ENCODE measurements around the gene EDEM1. TPM values are rescaled to one million over a fixed set of nuclear protein-coding genes. Genes with fewer than 3 reads are reported as not detected.

EDEM1 gene
- total RNA-seq, 1 experiment from 2014 or later = 22.4 TPM

DNA sequence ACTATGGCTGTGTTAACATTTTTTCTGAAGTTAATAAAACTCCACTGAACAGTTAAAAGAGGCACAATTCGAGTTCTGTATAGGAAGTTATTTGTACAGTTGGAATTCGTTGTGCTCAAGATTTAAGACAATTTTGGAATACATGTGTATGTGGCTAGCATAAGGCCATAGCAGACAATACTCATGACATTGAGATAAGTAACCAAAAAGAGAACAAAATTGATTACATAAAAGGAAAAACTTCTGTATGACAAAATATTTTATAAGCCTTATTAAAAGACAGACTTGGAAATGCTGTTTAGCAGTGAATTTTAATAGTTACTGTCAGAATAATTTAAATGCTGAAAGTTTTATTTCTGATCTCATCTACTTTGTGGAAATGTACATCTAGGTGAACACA is 17.7 kb upstream of the EDEM1 start:
- H3K27ac Mint-ChIP-seq = no peak overlapping the region
- H3K9me3 Mint-ChIP-seq = no peaks in the 10 kb centered on the region
- POLR2A ChIA-PET = no interaction called here
- TF ChIP-seq NR3C1 (CRISPR knock-in tag; conservative IDR thresholded peaks at IDR 0.05; ENCODE audit: low read depth) (no peak), FOXK1 (CRISPR knock-in tag; IDR thresholded peaks at IDR 0.05) (no peak), TP53 (CRISPR knock-in tag; IDR thresholded peaks at IDR 0.05) (no peak), ESRRA (CRISPR knock-in tag; IDR thresholded peaks at IDR 0.05; ENCODE audit: borderline replicate concordance) (no peak), ETV6 (CRISPR knock-in tag; IDR thresholded peaks at IDR 0.05) (no peak), TEAD1 (CRISPR knock-in tag; IDR thresholded peaks at IDR 0.05) (no peak), ZNF671 (CRISPR knock-in tag; IDR thresholded peaks at IDR 0.05) (no peak), KAT7 (CRISPR knock-in tag; IDR thresholded peaks at IDR 0.05; ENCODE audit: borderline replicate concordance) (no peak), TCF7 (CRISPR knock-in tag; IDR thresholded peaks at IDR 0.05; ENCODE audit: low read depth) (no peak), EMX1 (CRISPR knock-in tag; IDR thresholded peaks at IDR 0.05) (no peak)
- TF ChIP-seq, protein P1, sequence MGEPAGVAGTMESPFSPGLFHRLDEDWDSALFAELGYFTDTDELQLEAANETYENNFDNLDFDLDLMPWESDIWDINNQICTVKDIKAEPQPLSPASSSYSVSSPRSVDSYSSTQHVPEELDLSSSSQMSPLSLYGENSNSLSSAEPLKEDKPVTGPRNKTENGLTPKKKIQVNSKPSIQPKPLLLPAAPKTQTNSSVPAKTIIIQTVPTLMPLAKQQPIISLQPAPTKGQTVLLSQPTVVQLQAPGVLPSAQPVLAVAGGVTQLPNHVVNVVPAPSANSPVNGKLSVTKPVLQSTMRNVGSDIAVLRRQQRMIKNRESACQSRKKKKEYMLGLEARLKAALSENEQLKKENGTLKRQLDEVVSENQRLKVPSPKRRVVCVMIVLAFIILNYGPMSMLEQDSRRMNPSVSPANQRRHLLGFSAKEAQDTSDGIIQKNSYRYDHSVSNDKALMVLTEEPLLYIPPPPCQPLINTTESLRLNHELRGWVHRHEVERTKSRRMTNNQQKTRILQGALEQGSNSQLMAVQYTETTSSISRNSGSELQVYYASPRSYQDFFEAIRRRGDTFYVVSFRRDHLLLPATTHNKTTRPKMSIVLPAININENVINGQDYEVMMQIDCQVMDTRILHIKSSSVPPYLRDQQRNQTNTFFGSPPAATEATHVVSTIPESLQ (CRISPR knock-in tag; IDR thresholded peaks at IDR 0.05) = no peak
- TF ChIP-seq, protein P2, sequence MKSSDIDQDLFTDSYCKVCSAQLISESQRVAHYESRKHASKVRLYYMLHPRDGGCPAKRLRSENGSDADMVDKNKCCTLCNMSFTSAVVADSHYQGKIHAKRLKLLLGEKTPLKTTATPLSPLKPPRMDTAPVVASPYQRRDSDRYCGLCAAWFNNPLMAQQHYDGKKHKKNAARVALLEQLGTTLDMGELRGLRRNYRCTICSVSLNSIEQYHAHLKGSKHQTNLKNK (CRISPR knock-in tag; IDR thresholded peaks at IDR 0.05) = no peak
- TF ChIP-seq, protein P3, sequence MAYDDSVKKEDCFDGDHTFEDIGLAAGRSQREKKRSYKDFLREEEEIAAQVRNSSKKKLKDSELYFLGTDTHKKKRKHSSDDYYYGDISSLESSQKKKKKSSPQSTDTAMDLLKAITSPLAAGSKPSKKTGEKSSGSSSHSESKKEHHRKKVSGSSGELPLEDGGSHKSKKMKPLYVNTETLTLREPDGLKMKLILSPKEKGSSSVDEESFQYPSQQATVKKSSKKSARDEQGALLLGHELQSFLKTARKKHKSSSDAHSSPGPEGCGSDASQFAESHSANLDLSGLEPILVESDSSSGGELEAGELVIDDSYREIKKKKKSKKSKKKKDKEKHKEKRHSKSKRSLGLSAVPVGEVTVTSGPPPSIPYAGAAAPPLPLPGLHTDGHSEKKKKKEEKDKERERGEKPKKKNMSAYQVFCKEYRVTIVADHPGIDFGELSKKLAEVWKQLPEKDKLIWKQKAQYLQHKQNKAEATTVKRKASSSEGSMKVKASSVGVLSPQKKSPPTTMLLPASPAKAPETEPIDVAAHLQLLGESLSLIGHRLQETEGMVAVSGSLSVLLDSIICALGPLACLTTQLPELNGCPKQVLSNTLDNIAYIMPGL (CRISPR knock-in tag; IDR thresholded peaks at IDR 0.05) = no peak
- TF ChIP-seq, protein P4, sequence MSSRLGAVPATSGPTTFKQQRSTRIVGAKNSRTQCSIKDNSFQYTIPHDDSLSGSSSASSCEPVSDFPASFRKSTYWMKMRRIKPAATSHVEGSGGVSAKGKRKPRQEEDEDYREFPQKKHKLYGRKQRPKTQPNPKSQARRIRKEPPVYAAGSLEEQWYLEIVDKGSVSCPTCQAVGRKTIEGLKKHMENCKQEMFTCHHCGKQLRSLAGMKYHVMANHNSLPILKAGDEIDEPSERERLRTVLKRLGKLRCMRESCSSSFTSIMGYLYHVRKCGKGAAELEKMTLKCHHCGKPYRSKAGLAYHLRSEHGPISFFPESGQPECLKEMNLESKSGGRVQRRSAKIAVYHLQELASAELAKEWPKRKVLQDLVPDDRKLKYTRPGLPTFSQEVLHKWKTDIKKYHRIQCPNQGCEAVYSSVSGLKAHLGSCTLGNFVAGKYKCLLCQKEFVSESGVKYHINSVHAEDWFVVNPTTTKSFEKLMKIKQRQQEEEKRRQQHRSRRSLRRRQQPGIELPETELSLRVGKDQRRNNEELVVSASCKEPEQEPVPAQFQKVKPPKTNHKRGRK (CRISPR knock-in tag; IDR thresholded peaks at IDR 0.05; ENCODE audit: borderline replicate concordance) = no peak
- TF ChIP-seq, protein P5, sequence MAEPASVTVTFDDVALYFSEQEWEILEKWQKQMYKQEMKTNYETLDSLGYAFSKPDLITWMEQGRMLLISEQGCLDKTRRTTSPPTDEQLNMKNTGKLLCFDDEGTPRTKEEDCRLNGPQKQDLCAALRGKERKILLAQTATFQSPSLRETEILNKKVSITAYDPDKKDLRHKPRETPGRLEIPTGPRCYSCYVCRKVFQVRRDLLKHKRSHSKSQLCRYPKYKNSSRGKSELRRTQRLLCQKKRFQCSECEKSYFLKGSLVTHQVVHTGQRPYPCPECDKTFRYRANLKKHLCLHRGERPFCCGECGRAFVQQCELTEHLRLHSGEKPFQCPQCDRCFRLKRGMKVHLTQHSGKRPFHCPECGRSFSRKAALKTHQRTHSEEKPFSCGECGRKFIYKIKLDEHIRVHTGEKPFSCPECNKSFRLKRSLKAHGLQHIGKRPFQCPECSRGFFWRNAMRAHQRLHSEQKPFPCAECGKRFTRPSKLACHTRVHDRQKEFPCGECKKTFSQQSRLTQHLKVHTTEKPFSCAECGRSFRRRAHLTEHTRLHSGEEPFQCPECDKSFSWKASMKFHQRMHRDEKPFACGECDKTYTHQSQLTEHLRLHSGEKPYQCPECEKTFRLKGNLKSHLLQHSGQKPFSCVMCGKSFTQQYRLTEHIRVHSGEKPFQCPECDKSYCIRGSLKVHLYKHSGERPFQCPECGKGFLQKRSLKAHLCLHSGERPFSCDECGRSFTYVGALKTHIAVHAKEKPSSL (CRISPR knock-in tag; conservative IDR thresholded peaks at IDR 0.05) = no peak
- TF ChIP-seq, protein P6, sequence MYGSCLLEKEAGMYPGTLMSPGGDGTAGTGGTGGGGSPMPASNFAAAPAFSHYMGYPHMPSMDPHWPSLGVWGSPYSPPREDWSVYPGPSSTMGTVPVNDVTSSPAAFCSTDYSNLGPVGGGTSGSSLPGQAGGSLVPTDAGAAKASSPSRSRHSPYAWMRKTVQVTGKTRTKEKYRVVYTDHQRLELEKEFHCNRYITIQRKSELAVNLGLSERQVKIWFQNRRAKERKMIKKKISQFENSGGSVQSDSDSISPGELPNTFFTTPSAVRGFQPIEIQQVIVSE (CRISPR knock-in tag; IDR thresholded peaks at IDR 0.05; ENCODE audit: borderline replicate concordance) = no peak
- TF ChIP-seq, protein P7, sequence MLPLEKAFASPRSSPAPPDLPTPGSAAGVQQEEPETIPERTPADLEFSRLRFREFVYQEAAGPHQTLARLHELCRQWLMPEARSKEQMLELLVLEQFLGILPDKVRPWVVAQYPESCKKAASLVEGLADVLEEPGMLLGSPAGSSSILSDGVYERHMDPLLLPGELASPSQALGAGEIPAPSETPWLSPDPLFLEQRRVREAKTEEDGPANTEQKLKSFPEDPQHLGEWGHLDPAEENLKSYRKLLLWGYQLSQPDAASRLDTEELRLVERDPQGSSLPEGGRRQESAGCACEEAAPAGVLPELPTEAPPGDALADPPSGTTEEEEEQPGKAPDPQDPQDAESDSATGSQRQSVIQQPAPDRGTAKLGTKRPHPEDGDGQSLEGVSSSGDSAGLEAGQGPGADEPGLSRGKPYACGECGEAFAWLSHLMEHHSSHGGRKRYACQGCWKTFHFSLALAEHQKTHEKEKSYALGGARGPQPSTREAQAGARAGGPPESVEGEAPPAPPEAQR (CRISPR knock-in tag; IDR thresholded peaks at IDR 0.05) = no peak
- TF ChIP-seq, protein P8, sequence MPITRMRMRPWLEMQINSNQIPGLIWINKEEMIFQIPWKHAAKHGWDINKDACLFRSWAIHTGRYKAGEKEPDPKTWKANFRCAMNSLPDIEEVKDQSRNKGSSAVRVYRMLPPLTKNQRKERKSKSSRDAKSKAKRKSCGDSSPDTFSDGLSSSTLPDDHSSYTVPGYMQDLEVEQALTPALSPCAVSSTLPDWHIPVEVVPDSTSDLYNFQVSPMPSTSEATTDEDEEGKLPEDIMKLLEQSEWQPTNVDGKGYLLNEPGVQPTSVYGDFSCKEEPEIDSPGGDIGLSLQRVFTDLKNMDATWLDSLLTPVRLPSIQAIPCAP (CRISPR knock-in tag; IDR thresholded peaks at IDR 0.05) = no peak
- no peaks in the 10 kb centered on the region for H3K27me3 Mint-ChIP-seq (ENCODE audit: low read depth)
- H3K36me3 Mint-ChIP-seq = peaks cover 15% of the 10 kb centered on the region; the same call in 1 of the 2 replicates
- CTCF ChIA-PET = no interaction called here
- no peak overlapping the region for H3K4me3 Mint-ChIP-seq
- ATAC-seq = no peak
- H3K4me1 Mint-ChIP-seq = peaks cover 22% of the 10 kb centered on the region
- no peak for DNase-seq (ENCODE audit: low spot score)

Measured in WTC11 (cell line).